CD14-positive monocyte (primary cell): ENCODE data around the gene CUX1. TPM values are rescaled to one million over a fixed set of nuclear protein-coding genes. Genes with fewer than 3 reads are reported as not detected.
"Not testable (repeated sequence)": the region's sequence is repeated elsewhere in the genome, so short reads cannot be mapped to it uniquely, and the experiment has no call there.

Experiments used
- DNase-seq, 3 donors: peaks; one replicate each; pipeline ENCODE4 v3.0.0-alpha.2; 2011 to 2022
- H2AFZ ChIP-seq: 2 replicates; pipeline ENCODE4 v1.6.0; 2012; ENCODE audit warnings: mild to moderate bottlenecking, low read depth, low read length, inconsistent platforms; ENCODE audit not compliant: insufficient read depth, poor library complexity, severe bottlenecking
- H3K27ac ChIP-seq, 2 donors: 1 replicate in 1 of 2; 2 replicates in 1 of 2; pipeline ENCODE4 v1.5.1; 2012 to 2013; ENCODE audit warnings: low read length in 2 of 2, control low read depth in 1 of 2, inconsistent platforms in 1 of 2, low read depth in 1 of 2, mild to moderate bottlenecking in 1 of 2
- H3K27me3 ChIP-seq, 2 donors: one replicate each; pipeline versions ENCODE4 v1.6.0 to v1.6.1; 2011 to 2013; ENCODE audit warnings: low read length in 2 of 2; ENCODE audit not compliant: control insufficient read depth in 2 of 2, insufficient read depth in 2 of 2
- H3K36me3 ChIP-seq, 2 donors: replicated peaks in 1 of 2; 1 replicate in 1 of 2; 2 replicates in 1 of 2; pipeline versions ENCODE4 v1.5.1 to v1.6.1; 2012 to 2013; ENCODE audit warnings: low read length in 2 of 2, control low read depth in 1 of 2, inconsistent platforms in 1 of 2, mild to moderate bottlenecking in 1 of 2; ENCODE audit not compliant: insufficient read depth in 2 of 2, control insufficient read depth in 1 of 2
- H3K4me1 ChIP-seq, 2 donors: 1 replicate in 1 of 2; 2 replicates in 1 of 2; pipeline versions ENCODE4 v1.5.1 to v1.6.1; 2012 to 2013; ENCODE audit warnings: low read length in 2 of 2, control low read depth in 1 of 2, inconsistent platforms in 1 of 2, mild to moderate bottlenecking in 1 of 2, moderate library complexity in 1 of 2; ENCODE audit not compliant: insufficient read depth in 2 of 2, control insufficient read depth in 1 of 2
- H3K4me2 ChIP-seq: replicated peaks from 2 replicates; pipeline ENCODE3; 2012; ENCODE audit warnings: low read length, moderate library complexity, mild to moderate bottlenecking; ENCODE audit not compliant: poor library complexity, severe bottlenecking; ENCODE audit errors: extremely low read depth
- H3K4me3 ChIP-seq, 3 experiments: fragments of 200-600 bp in 1 of 3; sonication (generic) in 1 of 3; replicated peaks in 1 of 3; 1 replicate in 2 of 3; 2 replicates in 1 of 3; pipeline ENCODE4 v1.5.1; 2011 to 2013; ENCODE audit warnings: low read length in 3 of 3, mild to moderate bottlenecking in 3 of 3, control low read depth in 2 of 3, low read depth in 2 of 3, inconsistent platforms in 1 of 3, moderate library complexity in 1 of 3
- H3K79me2 ChIP-seq: 2 replicates; pipeline ENCODE4 v1.6.0; 2012; ENCODE audit warnings: mild to moderate bottlenecking, control low read depth, inconsistent platforms, low read length, moderate library complexity; ENCODE audit not compliant: insufficient read depth
- H3K9ac ChIP-seq: 2 replicates; pipeline ENCODE4 v1.6.0; 2017; ENCODE audit warnings: low read length, mild to moderate bottlenecking; ENCODE audit not compliant: insufficient read depth, poor library complexity, severe bottlenecking
- H3K9me3 ChIP-seq, 2 donors: replicated peaks in 1 of 2; 1 replicate in 1 of 2; 2 replicates in 1 of 2; pipeline versions ENCODE4 v1.5.1 to v1.6.1; 2012 to 2013; ENCODE audit warnings: low read length in 2 of 2, control low read depth in 1 of 2; ENCODE audit not compliant: control insufficient read depth in 1 of 2, insufficient read depth in 1 of 2
- H4K20me1 ChIP-seq: 2 replicates; pipeline ENCODE4 v1.6.0; 2012; ENCODE audit warnings: mild to moderate bottlenecking, low read length, control low read depth, moderate library complexity; ENCODE audit not compliant: insufficient read depth
- H3K27ac Mint-ChIP-seq, 7 donors: one replicate each; pipeline ENCODE4 v1.8.0; 2020; ENCODE audit warnings: mild to moderate bottlenecking in 7 of 7, mixed read lengths in 7 of 7, moderate library complexity in 6 of 7, inconsistent platforms in 2 of 7
- H3K27me3 Mint-ChIP-seq, 3 donors: one replicate each; pipeline ENCODE4 v1.8.0; 2021 to 2022; ENCODE audit warnings: low read depth in 3 of 3, mild to moderate bottlenecking in 3 of 3, mixed read lengths in 3 of 3, moderate library complexity in 3 of 3, inconsistent platforms in 1 of 3
- H3K36me3 Mint-ChIP-seq, 2 donors: one replicate each; pipeline ENCODE4 v1.8.0; 2020; ENCODE audit warnings: mixed read lengths in 2 of 2, inconsistent platforms in 1 of 2, mild to moderate bottlenecking in 1 of 2
- H3K4me1 Mint-ChIP-seq: one replicate; pipeline ENCODE4 v1.8.0; 2020; ENCODE audit warnings: mild to moderate bottlenecking, mixed read lengths
- H3K4me3 Mint-ChIP-seq, 2 donors: one replicate each; pipeline ENCODE4 v1.8.0; 2020; ENCODE audit warnings: mild to moderate bottlenecking in 2 of 2, mixed read lengths in 2 of 2, moderate library complexity in 1 of 2
- H3K9me3 Mint-ChIP-seq, 7 donors: one replicate each; pipeline ENCODE4 v1.8.0; 2020 to 2022; ENCODE audit warnings: mixed read lengths in 7 of 7, mild to moderate bottlenecking in 6 of 7, moderate library complexity in 6 of 7, inconsistent platforms in 2 of 7
- WGBS: methylation state at CpG from one replicate; pipeline ENCODE4 v1.1.5; 2013; ENCODE audit warnings: missing lambda C conversion rate; ENCODE audit not compliant: insufficient coverage; 5-methylcytosine and 5-hydroxymethylcytosine counted together
- intact Hi-C, 2 donors: fragments of 100-400 bp; cut with micrococcal nuclease; formaldehyde crosslinking; loops; one replicate each; pipeline versions ENCODE4 v1.15.0 to v1.15.1; 2023
- polyA plus RNA-seq, 3 donors: library from polyadenylated mRNA; depleted of rRNA in 1 of 3; unstranded in 2 of 3; stranded (reverse) in 1 of 3; fragments of 300-500 nt in 2 of 3; fragments of >200 nt in 1 of 3; fragmentation: Illumina TruSeq in 2 of 3; gene quantifications; 1 replicate in 2 of 3; 2 replicates in 1 of 3; pipeline ENCODE4 v1.2.3, GENCODE V29; 2012 to 2021
- TF ChIP-seq, protein P1 (sequence below): fragments of 200-600 bp; IDR thresholded peaks from one replicate; pipeline ENCODE4 v1.8.0; 2022; ENCODE audit warnings: antibody characterized with exemption, mild to moderate bottlenecking

CUX1 gene
- polyA plus RNA-seq, 3 donors = 17.6 to 38.0 (median 28.0) TPM

GRCh38 chr7:102326157-102326889 lies 508.9 kb downstream of the CUX1 start:
- H3K9me3 Mint-ChIP-seq = peaks cover 0 to 1% (median 0%) of the 10 kb centered on the region in 7 donors
- TF ChIP-seq, protein P1, sequence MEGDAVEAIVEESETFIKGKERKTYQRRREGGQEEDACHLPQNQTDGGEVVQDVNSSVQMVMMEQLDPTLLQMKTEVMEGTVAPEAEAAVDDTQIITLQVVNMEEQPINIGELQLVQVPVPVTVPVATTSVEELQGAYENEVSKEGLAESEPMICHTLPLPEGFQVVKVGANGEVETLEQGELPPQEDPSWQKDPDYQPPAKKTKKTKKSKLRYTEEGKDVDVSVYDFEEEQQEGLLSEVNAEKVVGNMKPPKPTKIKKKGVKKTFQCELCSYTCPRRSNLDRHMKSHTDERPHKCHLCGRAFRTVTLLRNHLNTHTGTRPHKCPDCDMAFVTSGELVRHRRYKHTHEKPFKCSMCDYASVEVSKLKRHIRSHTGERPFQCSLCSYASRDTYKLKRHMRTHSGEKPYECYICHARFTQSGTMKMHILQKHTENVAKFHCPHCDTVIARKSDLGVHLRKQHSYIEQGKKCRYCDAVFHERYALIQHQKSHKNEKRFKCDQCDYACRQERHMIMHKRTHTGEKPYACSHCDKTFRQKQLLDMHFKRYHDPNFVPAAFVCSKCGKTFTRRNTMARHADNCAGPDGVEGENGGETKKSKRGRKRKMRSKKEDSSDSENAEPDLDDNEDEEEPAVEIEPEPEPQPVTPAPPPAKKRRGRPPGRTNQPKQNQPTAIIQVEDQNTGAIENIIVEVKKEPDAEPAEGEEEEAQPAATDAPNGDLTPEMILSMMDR = no peak
- H3K4me3 Mint-ChIP-seq = no peak overlapping the region
- no peak overlapping the region for H3K27ac Mint-ChIP-seq
- peaks cover 5 to 15% (median 7%) of the 10 kb centered on the region in 3 donors for H3K27me3 Mint-ChIP-seq
- 96% methylated on average over 4 of the region's 11 CpGs for WGBS
- Histone ChIP-seq H3K4me3 (no peak overlapping the region), H2AFZ (no peak overlapping the region), H3K79me2 (no peaks in the 10 kb centered on the region), H3K4me2 (no peak overlapping the region), H3K27me3 (no peaks in the 10 kb centered on the region), H3K4me1 (peaks cover 0 to 4% of the 10 kb centered on the region in 2 donors), H3K27ac (no peak overlapping the region), H3K9me3 (no peaks in the 10 kb centered on the region), H3K36me3 (no peaks in the 10 kb centered on the region), H4K20me1 (no peaks in the 10 kb centered on the region), H3K9ac (no peak overlapping the region)
- peaks cover 3 to 4% of the 10 kb centered on the region in 2 donors for H3K36me3 Mint-ChIP-seq
- no peak for DNase-seq
- H3K4me1 Mint-ChIP-seq = peaks cover 24% of the 10 kb centered on the region
- intact Hi-C loops = no loop called here

- H3K27me3 ChIP-seq, H3K4me3 Mint-ChIP-seq, H3K4me3 ChIP-seq, H3K4me2 ChIP-seq, H3K9ac ChIP-seq, H3K4me1 ChIP-seq, H4K20me1 ChIP-seq, H3K36me3 Mint-ChIP-seq, intact Hi-C loops, H3K9me3 ChIP-seq, H3K27ac Mint-ChIP-seq, H3K27ac ChIP-seq, H3K36me3 ChIP-seq, H3K79me2 ChIP-seq, H2AFZ ChIP-seq, H3K9me3 Mint-ChIP-seq, DNase-seq: not testable (repeated sequence)
- Mint-ChIP-seq H3K27me3 (peaks cover 5 to 11% (median 7%) of the 10 kb centered on the region in 3 donors), H3K4me1 (peaks cover 20% of the 10 kb centered on the region)
- 100% methylated on average over 1 of the region's 6 CpGs for WGBS
Observed at GRCh38 chr7:102327183-102327582, 509.8 kb downstream of the CUX1 start.

DNA sequence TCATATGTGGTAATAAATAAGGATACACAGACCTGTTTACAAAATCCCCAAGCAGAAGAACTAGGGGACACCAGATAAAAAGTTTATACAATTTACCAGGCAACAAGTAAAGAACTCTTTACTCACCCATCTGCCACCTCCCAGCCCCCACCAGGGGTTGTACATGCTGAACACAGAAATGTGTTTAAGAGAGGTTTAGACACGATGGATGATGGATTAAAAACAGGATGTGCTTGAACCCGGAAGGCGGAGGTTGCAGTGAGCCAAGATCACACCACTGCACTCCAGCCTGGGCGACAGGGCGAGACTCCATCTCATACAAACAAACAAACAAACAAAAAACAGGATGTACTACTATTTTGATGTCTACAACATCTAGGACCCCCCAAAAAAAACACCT lies 511.4 kb downstream of the CUX1 start:
- H3K4me1 ChIP-seq, H3K27ac ChIP-seq, H3K9me3 ChIP-seq, H3K4me2 ChIP-seq, H4K20me1 ChIP-seq, H3K9me3 Mint-ChIP-seq, H3K27ac Mint-ChIP-seq, H3K79me2 ChIP-seq, DNase-seq, H2AFZ ChIP-seq, H3K4me3 ChIP-seq, H3K4me3 Mint-ChIP-seq, intact Hi-C loops, H3K36me3 ChIP-seq, H3K9ac ChIP-seq, H3K27me3 ChIP-seq, H3K36me3 Mint-ChIP-seq: not testable (repeated sequence)
- Mint-ChIP-seq H3K4me1 (peaks cover 17% of the 10 kb centered on the region), H3K27me3 (peaks cover 5 to 11% (median 6%) of the 10 kb centered on the region in 3 donors)
- WGBS = no CpG with 5 or more reads among the region's 5 CpGs

GRCh38 chr7:102329366-102329765 lies 511.9 kb downstream of the CUX1 start:
- H3K27ac Mint-ChIP-seq, H3K9ac ChIP-seq, intact Hi-C loops, H2AFZ ChIP-seq, H4K20me1 ChIP-seq, H3K27me3 Mint-ChIP-seq, H3K4me1 ChIP-seq, H3K4me3 ChIP-seq, H3K36me3 ChIP-seq, H3K4me2 ChIP-seq, DNase-seq, H3K9me3 ChIP-seq, H3K79me2 ChIP-seq, H3K9me3 Mint-ChIP-seq, H3K36me3 Mint-ChIP-seq, H3K27ac ChIP-seq, H3K27me3 ChIP-seq, H3K4me3 Mint-ChIP-seq: not testable (repeated sequence)
- WGBS = 82% methylated on average over 2 of the region's 9 CpGs
- H3K4me1 Mint-ChIP-seq = peaks cover 17% of the 10 kb centered on the region
